NCI-H226 (cell line): ENCODE measurements around the gene GATAD2B.
"Not testable (repeated sequence)": the region's sequence is repeated elsewhere in the genome, so short reads cannot be mapped to it uniquely, and the experiment has no call there.

Experiments used
- DNase-seq: peaks from one replicate; pipeline ENCODE4 v3.0.0-alpha.2; 2015

Gene GATAD2B

GRCh38 chr1:153793973-153794615 lies 128.7 kb downstream of the GATAD2B start:
- DNase-seq: no peak

- no peak for DNase-seq
Observed at GRCh38 chr1:153793261-153793972, 129.4 kb downstream of the GATAD2B start.

- no peak for DNase-seq
Observed at GRCh38 chr1:153792631-153793041, 130.1 kb downstream of the GATAD2B start.

- DNase-seq: no peak
Observed at GRCh38 chr1:153791648-153792253, 131.0 kb downstream of the GATAD2B start.

DNA sequence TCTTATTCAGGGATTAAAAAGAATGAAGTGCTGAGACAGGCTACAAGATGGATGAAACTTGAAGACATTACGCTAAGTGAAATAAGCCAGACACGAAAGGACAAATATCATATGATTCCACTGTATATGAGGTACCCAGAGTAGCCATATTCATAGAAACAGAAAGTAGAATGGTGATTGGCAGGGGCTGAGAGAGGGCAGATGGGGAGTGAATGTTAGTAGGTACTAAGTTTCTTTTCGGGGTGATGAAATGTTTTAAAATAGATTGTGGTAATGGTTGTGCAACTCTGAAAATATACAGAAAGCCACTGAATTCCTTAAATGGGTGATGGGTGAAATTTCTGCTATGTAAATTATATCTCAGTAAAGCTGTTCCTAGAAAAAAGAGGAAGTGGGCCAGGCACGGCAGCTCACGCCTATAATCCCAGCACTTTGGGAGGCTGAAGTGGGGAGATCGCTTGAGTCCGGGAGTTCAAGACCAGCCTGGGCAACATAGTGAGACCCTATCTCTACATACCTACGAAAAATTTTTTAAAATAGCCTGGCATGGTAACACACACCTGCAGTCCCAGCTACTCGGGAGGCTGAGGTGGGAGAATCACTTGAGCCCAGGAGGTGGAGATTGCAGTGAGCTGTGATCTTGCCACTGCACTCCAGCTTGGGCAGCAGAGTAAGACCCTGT lies 131.7 kb downstream of the GATAD2B start:
- DNase-seq: peak; percentile 79

DNA sequence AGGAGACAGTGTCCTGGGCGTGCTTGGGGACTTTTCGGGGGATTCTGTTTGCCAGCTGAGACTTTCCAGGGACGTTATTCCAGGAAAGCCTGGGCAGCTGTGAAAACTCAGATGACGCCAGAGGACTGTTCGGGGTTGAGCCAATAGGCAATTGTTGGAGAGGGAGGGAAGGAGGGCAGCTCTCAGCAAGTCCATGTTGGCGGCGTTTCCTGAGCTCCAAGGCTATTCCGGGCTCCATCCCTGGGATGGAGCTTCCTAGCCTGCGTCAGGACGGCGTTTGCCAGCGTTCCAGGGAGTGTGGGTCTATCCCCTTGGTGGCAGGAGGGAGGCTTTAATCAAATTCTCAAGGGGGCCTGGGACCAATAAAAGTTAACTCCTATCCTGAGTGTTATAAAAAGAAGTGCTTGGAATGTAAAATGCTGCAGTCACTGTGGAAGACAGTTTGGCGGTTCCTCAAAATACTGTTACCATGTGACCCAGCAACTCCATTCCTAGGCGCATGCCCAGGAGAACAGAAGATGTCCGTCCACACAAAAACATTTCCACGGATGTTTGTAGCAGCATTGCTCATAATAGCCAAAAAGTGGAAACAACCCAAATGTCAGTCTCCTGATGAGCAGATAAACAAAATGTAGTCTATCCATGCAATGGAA lies 132.3 kb downstream of the GATAD2B start:
- no peak for DNase-seq

- no peak for DNase-seq
Observed at GRCh38 chr1:153789478-153790034, 133.2 kb downstream of the GATAD2B start.

GRCh38 chr1:153786038-153786790 lies 136.6 kb downstream of the GATAD2B start:
- no peak for DNase-seq

DNA sequence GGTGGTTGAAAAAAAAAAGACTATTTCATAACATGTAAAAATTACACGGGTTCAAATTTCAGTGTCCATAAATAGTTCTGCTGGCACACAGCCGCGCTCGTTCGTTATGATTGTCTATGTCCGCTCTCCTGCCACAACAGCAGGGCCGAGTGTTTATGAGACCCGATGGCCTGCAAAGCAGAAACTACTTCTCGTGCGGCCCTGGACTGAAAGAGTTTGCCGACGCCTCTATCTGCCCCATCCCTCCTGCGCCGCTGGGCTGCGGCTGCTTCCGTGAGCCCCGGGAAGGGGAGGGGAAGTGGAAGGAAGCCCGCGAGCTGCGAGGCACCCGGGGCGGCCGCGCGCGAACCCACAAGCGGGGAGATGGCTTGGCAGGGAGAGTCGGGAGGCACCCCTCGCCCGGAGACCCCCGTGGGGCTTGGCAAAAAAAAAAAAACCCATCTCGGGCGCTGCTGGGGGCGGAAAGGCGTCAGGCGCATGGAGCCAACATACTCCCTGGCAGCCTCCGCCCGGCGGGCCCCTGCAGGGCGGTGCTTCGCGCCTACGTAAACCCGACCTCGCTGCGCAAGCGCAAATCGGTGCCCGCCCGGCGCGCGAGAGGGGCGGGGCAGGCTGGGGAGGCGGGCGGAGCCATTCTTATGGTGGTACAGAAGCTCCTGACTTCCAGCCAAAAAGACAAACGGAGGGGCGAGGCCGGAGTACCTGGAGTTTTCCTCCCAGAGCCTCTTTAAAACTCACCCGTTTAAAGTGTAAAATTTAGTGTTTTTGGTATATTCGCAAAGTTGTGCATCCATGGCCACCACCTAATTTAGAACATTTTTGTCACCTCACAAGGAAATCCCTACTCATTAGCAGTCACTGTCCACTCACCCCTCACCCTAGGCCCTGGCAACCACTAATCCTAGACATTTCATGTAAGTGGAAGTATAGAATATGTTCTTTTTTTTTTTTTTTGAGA lies 139.3 kb downstream of the GATAD2B start:
- peak; percentile 77 for DNase-seq

DNA sequence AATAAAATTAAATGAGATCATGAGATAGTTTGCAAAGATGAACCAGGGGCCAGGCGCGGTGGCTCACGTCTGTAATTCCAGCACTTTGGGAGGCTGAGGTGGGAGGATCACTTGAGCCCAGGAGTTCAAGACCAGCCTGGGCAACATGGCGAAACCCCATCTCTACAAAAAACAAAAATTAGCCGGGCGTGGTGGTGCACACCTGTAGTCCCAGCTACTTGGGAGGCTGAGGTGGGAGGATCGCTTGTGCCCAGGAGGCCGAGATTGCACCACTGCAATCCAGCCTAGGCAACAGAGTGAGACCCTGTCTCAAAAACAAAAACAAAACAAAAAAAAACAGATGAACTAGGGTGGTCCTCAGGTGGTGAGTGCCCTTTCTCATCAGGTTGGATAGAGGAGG lies 140.1 kb downstream of the GATAD2B start:
- DNase-seq: not testable (repeated sequence)

DNA sequence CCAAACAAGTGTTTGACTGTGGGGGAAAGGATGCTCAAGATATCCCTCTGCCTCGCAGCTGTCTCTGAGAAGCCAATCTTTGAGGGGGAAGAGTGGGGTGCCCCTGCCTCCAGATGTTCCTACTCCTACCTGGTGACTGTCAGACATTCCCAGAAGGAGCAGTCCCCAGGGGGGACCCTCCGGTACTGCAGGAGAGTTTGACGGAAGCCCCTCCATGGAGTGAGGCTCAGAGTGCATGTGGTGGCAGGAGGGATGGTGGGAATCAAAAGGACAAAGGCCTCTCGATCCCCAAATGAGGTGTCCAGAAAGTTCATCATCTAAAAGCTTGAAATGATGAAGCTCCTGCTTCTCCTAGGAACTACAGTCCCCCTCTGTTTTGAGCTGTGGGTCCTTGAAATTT lies 142.2 kb downstream of the GATAD2B start:
- DNase-seq: no peak

DNA sequence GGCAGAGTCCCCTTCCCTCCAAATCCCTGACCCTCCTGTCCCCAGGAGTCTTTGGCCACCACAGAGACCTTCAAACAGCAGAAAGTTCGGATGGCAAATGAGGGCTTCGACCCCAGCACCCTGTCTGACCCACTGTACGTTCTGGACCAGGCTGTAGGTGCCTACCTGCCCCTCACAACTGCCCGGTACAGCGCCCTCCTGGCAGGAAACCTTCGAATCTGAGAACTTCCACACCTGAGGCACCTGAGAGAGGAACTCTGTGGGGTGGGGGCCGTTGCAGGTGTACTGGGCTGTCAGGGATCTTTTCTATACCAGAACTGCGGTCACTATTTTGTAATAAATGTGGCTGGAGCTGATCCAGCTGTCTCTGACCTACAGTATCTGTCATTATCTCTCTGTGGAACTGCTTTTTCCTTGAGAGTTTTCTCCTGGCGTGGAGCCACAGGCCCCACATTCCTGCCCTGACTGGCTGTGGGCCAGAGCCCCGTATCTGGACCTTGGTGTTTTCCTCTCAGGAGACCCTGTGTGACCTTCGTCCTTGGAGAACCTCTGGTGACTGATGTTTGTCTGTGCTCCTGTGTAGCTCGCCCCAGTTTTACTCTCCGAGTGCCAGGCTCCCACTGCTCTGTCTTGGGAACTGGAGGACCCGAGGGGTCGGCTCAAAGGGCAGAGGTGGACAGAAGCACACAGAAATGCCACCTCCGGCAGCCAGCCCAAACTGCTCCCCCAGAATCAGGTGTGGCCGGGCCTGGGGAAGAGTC lies 142.8 kb downstream of the GATAD2B start:
- DNase-seq: no peak

- DNase-seq: no peak
Observed at GRCh38 chr1:153778824-153779519, 143.8 kb downstream of the GATAD2B start.

GRCh38 chr1:153778051-153778823 lies 144.5 kb downstream of the GATAD2B start:
- DNase-seq: no peak

- no peak for DNase-seq
Observed at GRCh38 chr1:153777648-153778047, 145.1 kb downstream of the GATAD2B start.

- no peak for DNase-seq
Observed at GRCh38 chr1:153776845-153777370, 145.9 kb downstream of the GATAD2B start.

GRCh38 chr1:153776352-153776751 lies 146.4 kb downstream of the GATAD2B start:
- no peak for DNase-seq
